ENCODE measurements around the gene ARHGAP15.

ARHGAP15 gene

DNA sequence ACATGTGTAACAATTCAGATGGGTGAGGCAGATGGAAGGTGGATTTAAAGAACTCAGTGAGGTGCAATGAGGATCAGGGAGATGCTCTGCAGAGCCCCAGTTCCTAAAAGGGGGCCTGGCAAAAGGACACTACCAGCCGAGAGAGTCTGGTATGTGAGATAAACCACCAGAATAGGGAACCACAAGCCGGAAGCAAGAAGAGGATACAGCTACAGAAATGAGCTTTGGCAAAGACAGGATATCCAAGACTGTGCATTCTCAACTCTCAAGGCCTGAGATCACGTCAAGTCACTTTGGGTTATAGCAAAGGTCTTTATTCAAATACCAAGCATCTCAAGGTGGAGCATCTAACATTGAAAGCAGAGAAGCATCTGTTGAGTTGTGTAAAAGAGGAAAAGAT is 293.5 kb downstream of the ARHGAP15 start:
- DNase-seq (ENCODE audit: insufficient read length, low spot score): no peak
- FAIRE-seq: no peak
- no peak for TF ChIP-seq CTCF (IDR thresholded peaks at IDR 0.05; ENCODE audit: insufficient read depth, missing control alignments)

DNA sequence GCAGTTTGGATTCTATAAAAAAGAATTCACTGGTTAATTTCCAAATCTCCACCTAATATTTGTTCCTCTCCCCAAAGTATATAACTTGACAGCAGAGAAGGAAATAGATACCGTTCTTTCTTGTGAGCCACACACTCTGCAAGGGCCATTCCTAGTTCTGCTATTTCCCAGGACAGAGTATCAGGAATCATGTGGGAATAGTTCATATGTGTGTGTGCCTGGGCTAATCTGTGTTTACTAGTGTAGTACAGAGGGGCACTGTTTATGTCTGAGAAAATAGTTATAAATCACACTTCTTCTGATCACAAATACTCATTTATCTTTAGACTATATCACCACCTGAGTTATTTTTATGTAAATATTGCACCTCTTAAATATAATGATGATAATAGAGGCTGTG is 296.7 kb downstream of the ARHGAP15 start:
- TF ChIP-seq CTCF (IDR thresholded peaks at IDR 0.05; ENCODE audit: insufficient read depth, missing control alignments): no peak
- DNase-seq (ENCODE audit: insufficient read length, low spot score) (no peak), FAIRE-seq (no peak)

GRCh38 chr2:143426296-143426695 is 297.1 kb downstream of the ARHGAP15 start:
- FAIRE-seq (no peak), DNase-seq (ENCODE audit: insufficient read length, low spot score) (no peak)
- no peak for TF ChIP-seq CTCF (IDR thresholded peaks at IDR 0.05; ENCODE audit: insufficient read depth, missing control alignments)

DNA sequence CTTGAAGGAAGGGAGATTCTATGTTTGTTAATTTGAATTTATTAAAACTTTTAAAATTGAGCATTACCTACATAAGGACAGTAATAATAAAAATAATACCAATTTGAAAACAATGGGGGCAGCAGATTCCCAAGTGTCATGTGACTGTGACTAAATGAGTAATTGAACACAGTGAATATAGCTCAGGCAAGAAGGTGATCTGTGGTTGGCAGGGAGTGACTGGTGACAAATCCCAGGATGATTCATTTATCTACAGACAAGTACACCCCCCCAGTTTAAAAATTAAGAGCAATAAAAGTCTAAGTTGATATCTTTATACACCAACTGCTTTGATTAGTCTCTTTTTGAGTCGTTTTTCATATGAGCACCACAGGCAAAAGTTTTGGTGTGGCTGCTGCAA is 299.5 kb downstream of the ARHGAP15 start:
- FAIRE-seq (no peak), DNase-seq (ENCODE audit: insufficient read length, low spot score) (no peak)
- TF ChIP-seq CTCF (IDR thresholded peaks at IDR 0.05; ENCODE audit: insufficient read depth, missing control alignments): no peak

GRCh38 chr2:143429932-143430679 is 300.9 kb downstream of the ARHGAP15 start:
- no peak for FAIRE-seq
- TF ChIP-seq CTCF (IDR thresholded peaks at IDR 0.05; ENCODE audit: insufficient read depth, missing control alignments): no peak
- DNase-seq (ENCODE audit: insufficient read length, low spot score): no peak

GRCh38 chr2:143431316-143431715 is 302.1 kb downstream of the ARHGAP15 start:
- no peak for TF ChIP-seq CTCF (IDR thresholded peaks at IDR 0.05; ENCODE audit: insufficient read depth, missing control alignments)
- no peak for FAIRE-seq

DNA sequence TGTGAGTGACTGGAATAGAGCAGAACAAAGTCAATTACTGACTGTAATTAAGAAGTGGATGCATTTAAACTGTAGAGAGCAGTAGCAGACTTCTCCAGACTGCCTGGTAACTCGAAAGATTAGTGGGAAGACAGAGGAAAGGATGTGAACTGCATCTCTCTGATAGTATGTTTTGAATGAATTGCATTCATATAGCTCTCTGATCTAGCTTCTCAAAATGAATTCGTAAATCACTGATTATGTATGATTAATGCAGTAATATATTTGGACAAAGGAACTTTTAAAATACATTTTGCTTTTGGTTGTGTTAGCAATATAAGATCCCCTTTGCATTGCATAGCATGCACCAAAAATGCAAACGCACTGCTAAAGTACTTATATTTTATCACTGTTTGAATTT is 304.0 kb downstream of the ARHGAP15 start:
- peak; percentile 28 for TF ChIP-seq CTCF (IDR thresholded peaks at IDR 0.05; ENCODE audit: insufficient read depth, missing control alignments)
- peak; percentile 81 for FAIRE-seq
- no peak for DNase-seq (ENCODE audit: insufficient read length, low spot score)

More at GRCh38 chr2:143431316-143431715, 302.1 kb downstream of the ARHGAP15 start:
- DNase-seq (ENCODE audit: insufficient read length, low spot score): no peak
